Measurements from ENCODE around the gene PRH1.

GRCh38 chr12:10853776-10854175, 30.3 kb downstream of the PRH1 start:
- TF ChIP-seq CTCF (conservative IDR thresholded peaks at IDR 0.05 in 1 of 2, IDR thresholded peaks at IDR 0.05 in 1 of 2; ENCODE audit: low read depth in 1 of 2, low read length in 2 of 2) (no peak), EZH2 (IDR thresholded peaks at IDR 0.05; ENCODE audit: low read length, missing control alignments) (no peak)

Measured in fibroblast of lung (primary cell).